Measurements from ENCODE around the gene ZSCAN31.
"Not testable (repeated sequence)": the region's sequence is repeated elsewhere in the genome, so short reads cannot be mapped to it uniquely, and the experiment has no call there.

Gene ZSCAN31

DNA sequence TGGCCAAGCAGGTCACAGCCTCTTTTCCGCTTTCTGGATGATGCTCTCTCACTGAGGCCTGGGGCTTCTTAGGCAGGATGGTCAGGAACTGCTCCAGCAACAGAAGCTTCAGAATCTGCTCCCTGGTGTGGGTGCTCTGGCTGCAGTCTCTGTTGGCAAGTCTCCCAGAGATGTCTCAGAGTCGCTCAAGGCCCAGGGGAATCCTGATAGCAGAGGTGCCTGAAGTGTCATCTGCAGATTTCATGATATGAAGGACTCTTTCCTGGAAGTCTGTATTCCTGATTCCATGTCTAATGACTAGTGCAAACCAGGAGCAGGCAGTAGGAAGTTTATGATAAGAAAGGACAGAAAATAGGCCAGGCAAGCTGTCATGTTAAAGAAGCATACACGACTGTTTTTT lies 20.3 kb downstream of the ZSCAN31 start:
- DNase-seq, result peak; percentile 33

DNA sequence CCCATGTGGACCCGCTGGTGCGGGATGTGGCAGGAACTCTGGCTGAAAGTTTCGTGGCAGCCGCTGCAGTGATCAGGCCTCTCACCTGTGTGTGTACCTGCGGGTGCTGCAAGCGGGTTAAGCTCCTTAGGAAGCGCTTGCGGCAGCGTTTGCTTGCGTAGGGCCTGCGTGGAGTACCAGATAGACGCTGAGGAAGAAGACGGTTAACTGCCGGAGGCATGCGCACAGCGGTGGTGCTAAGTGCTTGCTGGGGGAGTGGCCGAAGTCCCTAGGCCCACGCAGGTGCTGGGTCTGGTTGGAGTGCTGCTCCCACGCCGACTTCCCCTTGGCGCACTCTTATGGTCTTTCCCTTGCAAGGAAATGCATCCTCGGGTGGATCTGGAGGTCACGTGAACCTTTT lies 23.0 kb downstream of the ZSCAN31 start:
- no peak for DNase-seq

DNA sequence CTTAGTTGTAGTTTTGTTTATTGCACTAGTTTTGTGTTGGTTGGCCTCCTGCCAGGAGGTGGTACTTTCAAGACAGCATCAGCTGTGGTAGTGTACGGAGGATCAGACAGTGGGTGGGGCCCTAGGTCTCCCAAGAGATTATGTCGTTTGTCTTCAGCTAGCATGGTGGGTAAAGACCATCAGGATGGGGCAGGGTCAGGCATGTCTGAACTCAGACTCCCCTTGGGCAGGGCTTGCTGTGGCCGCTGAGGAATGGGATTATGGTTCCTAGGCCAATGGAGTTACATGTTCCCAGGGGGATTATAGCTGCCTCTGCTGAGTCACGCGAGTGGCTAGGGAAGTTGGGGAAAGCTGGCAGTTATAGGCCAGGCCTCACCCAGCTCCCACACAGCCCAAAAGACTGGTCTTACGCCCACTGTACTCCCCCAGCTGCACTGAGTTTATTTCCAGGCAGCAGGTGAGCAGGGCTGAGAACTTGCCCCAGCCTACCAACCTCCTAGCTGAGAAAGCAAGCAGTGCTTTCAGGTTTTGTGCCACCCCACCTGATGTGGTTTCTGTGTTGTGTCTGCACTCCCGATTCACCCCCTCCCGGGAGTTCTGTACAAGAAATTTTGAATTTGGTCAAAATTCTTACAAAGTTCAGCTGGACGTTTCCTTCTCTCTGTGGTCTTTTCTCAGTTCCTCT lies 24.7 kb downstream of the ZSCAN31 start:
- peak; percentile 17 for DNase-seq

- DNase-seq, result not testable (repeated sequence)
These were observed 29.6 kb downstream of the ZSCAN31 start for GRCh38 chr6:28306363-28306762.

DNA sequence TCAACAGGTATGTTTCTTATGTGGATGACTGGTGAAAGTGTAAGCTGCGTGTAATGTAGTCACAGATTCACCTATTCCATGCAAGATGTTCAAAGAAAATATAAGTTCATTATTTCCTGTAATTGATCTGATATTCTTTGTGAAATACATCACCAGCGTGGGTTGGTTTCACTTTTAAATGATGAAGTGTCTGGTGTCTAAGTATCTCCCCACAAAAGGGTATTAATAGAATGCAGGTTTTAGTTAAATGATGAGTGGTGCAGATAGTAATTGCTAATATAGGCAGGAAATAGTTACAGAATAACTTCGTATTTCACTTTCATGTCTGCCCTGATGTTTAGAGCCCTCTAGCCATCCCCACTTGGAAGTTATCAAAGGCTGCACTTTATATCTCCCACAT lies 32.4 kb downstream of the ZSCAN31 start:
- DNase-seq, result no peak

- no peak for DNase-seq
These were observed 39.4 kb downstream of the ZSCAN31 start for GRCh38 chr6:28296520-28297060.

- DNase-seq, result no peak
These were observed 40.6 kb downstream of the ZSCAN31 start for GRCh38 chr6:28295326-28295725.

GRCh38 chr6:28291573-28291972 lies 44.4 kb downstream of the ZSCAN31 start:
- DNase-seq, result no peak

DNA sequence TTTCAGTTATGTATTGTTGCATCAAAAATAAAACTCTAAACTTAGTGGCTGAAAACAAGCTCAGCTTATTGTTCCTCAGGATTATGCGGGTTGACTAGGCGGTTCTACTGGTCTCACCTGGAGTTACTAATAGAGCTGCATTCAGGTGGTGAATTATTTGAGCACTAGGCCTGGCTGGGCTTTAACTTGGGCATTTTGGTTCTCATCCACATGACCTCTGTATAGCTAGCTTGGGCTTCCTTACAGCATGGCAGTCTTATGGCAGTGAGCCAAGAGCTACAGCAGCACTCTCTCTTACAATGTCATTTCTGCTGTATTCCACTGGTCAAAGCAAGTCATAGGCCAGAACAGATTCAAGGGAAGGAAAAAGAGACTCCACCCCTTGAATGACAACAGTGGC lies 53.0 kb downstream of the ZSCAN31 start:
- peak; percentile 17 for DNase-seq

- peak; percentile 80 for DNase-seq
These were observed 54.5 kb downstream of the ZSCAN31 start, which contains the start of gene PGBD1 for GRCh38 chr6:28281288-28282064. PGBD1 (plus strand) TSS chr6:28281572; CDS start chr6:28283814, 2,242 bp downstream.

- DNase-seq, result no peak
These were observed 55.2 kb downstream of the ZSCAN31 start for GRCh38 chr6:28280595-28281287.

DNA sequence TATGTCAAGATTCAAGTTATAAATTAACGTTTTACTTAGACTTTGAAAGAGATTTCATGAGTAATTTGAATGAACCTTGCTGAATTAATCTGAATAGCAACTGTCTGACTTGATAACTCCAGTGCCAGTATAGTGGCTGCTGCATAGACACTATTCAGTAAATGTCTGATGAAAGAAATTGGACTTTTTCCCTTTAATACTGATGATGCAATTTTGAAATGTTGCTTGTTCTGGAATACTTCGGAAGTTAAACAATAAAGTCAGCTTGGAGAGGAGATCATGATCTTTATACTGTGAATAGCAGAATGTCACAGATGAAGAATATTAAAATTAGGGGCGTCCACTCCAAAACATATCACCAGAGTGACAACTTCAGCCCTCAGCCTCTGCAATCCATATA lies 58.2 kb downstream of the ZSCAN31 start:
- no peak for DNase-seq

GRCh38 chr6:28274888-28275287 lies 61.1 kb downstream of the ZSCAN31 start:
- no peak for DNase-seq
